Tibial nerve (tissue), 4 donors: Measurements from ENCODE around the gene TBCC.

Experiments
- CTCF ChIP-seq, 5 experiments: fragments of 200-600 bp in 3 of 5; fragments of 450-650 bp in 2 of 5; sonication (generic) in 3 of 5; IDR thresholded peaks; one replicate each; pipeline ENCODE4 v1.5.1; 2016 to 2019; ENCODE audit warnings: antibody characterized with exemption in 5 of 5, mild to moderate bottlenecking in 3 of 5, moderate library complexity in 2 of 5
- EP300 ChIP-seq, 2 donors: sonication (generic); formaldehyde crosslinking; IDR thresholded peaks; one replicate each; pipeline ENCODE4 v1.6.1; 2017; ENCODE audit warnings: antibody characterized with exemption in 2 of 2, mild to moderate bottlenecking in 1 of 2
- POLR2A ChIP-seq, 2 donors: fragments of 450-650 bp; IDR thresholded peaks; one replicate each; pipeline ENCODE4 v1.6.1; 2017; ENCODE audit warnings: antibody characterized with exemption in 2 of 2, mild to moderate bottlenecking in 2 of 2, moderate library complexity in 2 of 2

DNA sequence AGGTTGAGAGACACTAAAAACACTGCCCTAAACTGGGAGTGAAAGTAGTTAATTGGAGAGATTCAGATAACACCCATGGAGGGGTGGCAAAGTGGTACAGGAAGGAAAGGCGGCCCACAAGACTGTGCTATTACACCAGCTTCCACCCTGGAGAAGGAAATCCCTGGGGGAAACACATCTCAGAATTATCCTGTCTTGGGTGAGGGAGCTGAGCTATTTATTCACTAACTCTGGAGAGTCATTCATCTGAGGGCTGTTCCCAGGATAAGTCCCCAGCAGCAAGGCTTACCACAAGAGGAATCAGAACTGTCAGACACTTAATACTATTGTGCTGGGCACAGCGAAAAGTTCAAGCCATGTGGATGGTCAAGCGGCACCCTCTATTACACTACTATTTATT lies 9.9 kb downstream of the TBCC start:
- TF ChIP-seq CTCF (IDR thresholded peaks at IDR 0.05) = no peak
- TF ChIP-seq EP300 (IDR thresholded peaks at IDR 0.05) = no peak
- TF ChIP-seq POLR2A (IDR thresholded peaks at IDR 0.05) = no peak
